GM19240 (cell line): ENCODE data around the gene IFT122.

ENCODE experiments used
- DNase-seq: peaks from one replicate; pipeline ENCODE4 v3.0.0; 2011; ENCODE audit warnings: low spot score; ENCODE audit not compliant: insufficient read length

IFT122 gene

GRCh38 chr3:129554356-129555152, 114.5 kb downstream of the IFT122 start:
- DNase-seq: no peak

- DNase-seq: no peak
Measured at GRCh38 chr3:129555153-129555550, 115.1 kb downstream of the IFT122 start.

- DNase-seq: no peak
Measured at GRCh38 chr3:129555616-129556357, 115.8 kb downstream of the IFT122 start.

GRCh38 chr3:129556358-129556695, 116.3 kb downstream of the IFT122 start:
- no peak for DNase-seq

DNA sequence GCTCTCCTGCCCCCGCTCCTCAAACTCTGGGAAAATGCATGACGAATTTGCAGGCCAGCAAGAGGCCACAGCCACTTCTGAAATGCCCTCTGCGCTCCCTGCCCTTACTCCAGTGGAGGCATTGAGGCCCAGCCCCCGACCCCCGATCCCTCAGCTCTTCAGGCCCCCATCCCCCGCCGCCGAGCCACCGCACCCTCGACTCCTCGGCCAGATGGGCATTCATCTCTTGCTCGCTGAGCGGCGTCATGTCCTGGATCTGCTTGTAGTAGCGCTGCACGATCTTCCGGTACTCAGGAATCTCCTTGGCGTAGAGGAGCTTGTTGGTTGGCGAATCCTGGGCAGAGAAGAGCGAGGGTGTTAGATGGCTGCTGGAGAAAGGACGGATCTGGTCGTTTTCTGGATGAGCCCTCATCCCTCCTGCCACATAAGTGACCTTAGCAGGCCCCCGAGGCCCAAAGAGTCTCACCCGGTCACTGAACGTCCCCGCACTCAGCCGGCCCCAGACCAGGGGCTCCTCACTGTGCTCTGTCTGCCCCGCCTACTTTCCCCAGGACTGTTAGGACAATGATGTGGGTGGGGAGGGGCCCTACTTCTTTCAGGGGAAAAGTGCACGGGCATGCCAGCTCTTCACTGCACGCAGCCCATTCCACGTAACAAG, 117.0 kb downstream of the IFT122 start:
- no peak for DNase-seq

- no peak for DNase-seq
Measured at GRCh38 chr3:129557548-129557894, 117.5 kb downstream of the IFT122 start.

DNA sequence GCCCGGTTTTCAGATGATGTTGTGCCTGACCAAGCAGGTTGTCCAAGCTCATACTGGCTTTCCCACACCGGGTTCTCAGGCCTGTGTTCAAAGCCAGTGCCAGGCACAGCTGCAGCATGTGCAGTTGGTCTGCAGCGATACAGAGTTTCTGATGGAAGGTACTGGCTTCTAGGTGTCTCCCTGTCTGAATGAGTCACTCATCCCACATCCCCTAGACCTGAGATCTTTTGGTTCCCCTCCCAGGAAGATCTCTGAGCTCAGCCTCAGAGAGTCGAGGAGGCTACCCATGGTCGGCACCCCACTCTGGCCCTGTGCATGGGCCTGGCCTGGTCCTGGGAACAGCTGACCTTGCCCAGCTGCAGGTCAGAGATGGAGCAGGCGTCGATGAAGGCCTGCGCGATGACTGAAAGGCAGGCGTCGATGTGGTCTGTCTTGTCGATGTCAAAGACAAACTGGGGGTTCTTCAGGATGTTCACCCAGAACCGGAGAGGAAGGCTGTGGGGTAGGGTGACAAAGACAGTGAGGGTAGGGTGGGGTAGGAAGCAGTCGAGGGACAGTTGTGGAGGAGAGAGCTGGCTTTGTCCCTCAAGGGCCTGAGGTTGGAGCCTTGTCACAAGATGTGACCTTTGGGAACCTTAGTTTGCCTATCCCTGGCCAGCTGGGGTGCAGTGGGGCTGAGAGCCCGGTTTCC, 118.2 kb downstream of the IFT122 start:
- no peak for DNase-seq

GRCh38 chr3:129558772-129559564, 118.9 kb downstream of the IFT122 start:
- no peak for DNase-seq

DNA sequence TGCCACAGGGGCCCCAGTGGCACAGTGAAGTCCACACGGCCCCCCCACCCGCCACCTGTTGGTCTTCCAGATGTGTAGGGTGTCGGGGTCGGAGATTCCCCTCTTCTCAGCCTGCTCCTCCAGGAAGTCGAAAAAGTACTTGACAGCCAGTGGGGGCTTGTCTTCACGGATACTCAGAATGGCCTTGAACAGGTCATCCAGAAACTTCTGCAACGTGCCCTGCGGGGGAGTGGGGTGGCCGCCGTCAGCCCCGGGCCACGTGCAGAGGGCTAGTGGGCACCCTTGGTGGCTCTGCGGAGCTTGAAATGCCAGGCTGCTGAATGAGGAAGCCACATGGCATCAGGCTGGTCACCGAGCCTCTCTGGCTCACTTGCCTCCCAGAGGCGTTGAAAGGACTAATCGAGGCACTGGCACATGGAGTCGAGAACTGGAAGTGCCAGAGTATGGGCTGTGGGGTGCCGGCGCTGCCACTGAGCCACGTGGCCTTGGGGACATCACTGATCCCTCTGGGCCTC, 119.6 kb downstream of the IFT122 start:
- DNase-seq: no peak

- no peak for DNase-seq
Measured at GRCh38 chr3:129560269-129560787, 120.3 kb downstream of the IFT122 start.

- no peak for DNase-seq
Measured at GRCh38 chr3:129560911-129561594, 121.0 kb downstream of the IFT122 start.

GRCh38 chr3:129561619-129562248, 121.7 kb downstream of the IFT122 start:
- DNase-seq: no peak

DNA sequence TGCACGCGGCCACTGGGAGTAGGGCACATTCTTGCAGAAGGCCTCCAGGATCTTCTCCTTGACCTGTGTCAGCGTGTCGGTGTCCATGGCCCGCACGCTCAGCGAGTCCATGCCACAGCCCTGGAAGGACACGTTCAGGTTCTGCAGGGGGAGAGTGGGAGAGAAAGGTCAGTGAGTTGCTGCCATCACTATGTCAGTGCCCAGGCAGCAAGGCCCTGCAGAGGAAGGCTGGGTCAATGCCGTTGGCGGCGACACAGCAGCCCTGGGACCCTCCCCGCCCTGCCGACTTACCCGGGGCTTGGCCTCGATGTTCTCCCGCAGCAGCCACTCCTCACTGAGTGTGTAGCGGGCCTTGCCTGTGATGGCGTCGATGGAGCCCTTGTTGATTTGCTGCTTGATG, 122.8 kb downstream of the IFT122 start:
- no peak for DNase-seq

DNA sequence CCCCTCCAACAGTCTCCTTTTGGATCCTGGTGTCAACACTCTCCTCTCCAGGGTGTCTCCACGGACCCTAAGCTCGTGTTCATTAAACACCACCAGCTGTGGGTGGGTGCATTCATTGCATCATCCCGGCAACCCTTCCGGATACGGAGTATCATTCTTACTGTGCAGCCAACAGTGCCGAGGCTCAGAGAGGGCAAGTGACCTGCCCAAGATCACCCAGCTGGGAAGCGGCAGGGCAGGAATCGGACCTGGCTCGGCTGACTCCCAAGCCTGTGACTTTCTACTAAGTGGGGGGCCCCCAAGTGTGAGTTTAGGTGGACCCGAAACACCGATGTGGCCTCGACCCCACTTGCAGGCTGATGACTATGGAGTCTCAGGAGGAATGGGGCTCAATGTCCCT, 123.3 kb downstream of the IFT122 start:
- DNase-seq: no peak

- no peak for DNase-seq
Measured at GRCh38 chr3:129563850-129564535, 124.0 kb downstream of the IFT122 start.

DNA sequence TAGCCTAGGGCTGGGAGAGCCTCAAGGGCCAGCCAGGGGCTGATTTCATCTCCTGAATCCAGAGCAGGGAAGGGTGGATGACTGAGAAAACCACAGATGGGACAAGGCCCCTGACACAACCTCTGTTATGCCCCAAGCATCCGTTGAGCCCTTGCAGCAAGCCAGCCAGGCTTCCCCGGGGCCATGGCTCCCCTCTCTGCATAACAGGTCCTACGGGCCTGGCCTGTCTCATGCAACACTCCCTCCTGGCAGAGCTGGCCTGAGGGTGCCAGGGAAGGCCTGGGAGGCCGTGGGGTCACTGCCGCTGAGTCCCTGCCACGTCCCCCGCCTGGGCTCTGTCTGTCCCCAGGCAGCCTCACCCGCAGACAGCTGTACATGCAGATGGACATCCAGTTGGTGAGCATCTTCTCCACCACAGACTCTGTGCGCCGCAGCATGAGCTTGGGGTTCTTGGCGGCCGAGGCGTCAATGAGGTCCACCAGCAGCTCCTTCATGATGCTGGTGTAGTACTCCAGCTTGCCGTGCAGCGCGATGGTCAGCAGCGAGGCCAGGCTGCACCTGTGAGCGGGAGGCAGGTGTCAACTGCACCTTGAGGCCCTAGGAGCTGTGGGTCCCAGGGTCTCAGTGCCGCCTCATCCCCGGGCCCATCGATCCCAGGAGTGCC, 125.1 kb downstream of the IFT122 start:
- no peak for DNase-seq

GRCh38 chr3:129565902-129566301, 125.9 kb downstream of the IFT122 start:
- no peak for DNase-seq

DNA sequence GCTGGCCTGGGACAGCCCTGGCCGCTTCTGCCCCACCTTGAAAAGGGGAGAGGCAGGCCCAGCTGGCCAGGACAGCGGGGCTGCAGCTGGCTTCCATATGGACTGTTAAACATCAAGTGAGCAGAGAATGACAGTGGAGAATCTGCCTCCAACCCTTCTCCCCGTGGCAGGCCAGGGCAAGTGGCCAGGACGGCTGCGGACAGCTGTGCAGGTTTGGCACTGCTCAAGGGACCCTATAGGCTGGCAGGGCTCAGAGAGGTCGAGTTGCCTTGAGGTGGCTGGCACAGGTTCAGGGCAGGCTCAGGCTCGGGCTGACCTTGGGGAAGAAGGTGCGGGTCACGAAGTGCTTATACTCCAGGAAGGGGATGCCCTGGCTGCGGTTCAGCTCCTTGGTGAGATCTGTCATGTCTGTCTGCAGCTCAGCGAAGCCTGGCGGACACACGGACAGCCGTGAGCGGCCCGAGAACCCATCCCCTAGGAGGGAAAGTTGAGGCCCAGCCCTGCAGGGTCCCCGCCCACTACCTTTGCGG, 127.2 kb downstream of the IFT122 start:
- no peak for DNase-seq
